ENCODE measurements around the gene FRAS1.

DNA sequence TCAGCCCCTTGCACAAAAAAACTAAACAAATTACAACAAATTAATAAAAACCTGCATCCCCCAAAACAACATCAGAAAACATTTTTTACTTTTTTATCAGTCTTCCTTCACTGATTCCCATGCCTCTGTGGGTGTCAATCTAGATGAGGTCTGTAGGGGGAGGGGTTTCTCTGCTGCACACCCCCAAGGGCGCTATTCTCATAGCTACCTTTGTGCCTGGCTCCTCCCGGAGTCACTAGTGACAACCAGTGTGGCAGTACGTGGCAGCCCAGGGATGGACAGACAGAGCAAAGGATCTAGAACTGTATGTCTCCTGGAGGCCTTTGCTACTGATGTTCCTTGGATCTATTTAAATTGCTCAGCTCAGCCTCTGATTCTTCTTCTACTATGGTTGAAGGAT lies 266.3 kb downstream of the FRAS1 start:
- TF ChIP-seq POLR2A (IDR thresholded peaks at IDR 0.05; ENCODE audit: low read depth, low read length) (no peak), POLR2AphosphoS5 (IDR thresholded peaks at IDR 0.05; ENCODE audit: low read depth, low read length) (no peak), TAF1 (IDR thresholded peaks at IDR 0.05; ENCODE audit: low read depth, low read length) (no peak), POU2F2 (IDR thresholded peaks at IDR 0.05; ENCODE audit: low read depth, low read length) (no peak), SPI1 (IDR thresholded peaks at IDR 0.05; ENCODE audit: low read depth, low read length) (no peak), PAX5 (IDR thresholded peaks at IDR 0.05; ENCODE audit: insufficient read depth, low read length, severe bottlenecking) (no peak)

Data from GM12891 (cell line).